AG09309 (cell line): ENCODE results near the gene GCN1.
"Not testable (repeated sequence)": the region's sequence is repeated elsewhere in the genome, so short reads cannot be mapped to it uniquely, and the experiment has no call there.

Experiments
- DNase-seq: peaks from one replicate; pipeline ENCODE4 v3.0.0-alpha.2; 2010; ENCODE audit warnings: low read depth
- H3K4me3 ChIP-seq: 2 replicates; pipeline ENCODE4 v1.5.1; 2011; ENCODE audit warnings: mild to moderate bottlenecking, low read depth, low read length, moderate library complexity; ENCODE audit not compliant: control insufficient read depth
- CTCF ChIP-seq: IDR thresholded peaks from 2 replicates; pipeline ENCODE4 v1.5.1; 2011; ENCODE audit warnings: mild to moderate bottlenecking, low read depth, low read length, inconsistent platforms; ENCODE audit not compliant: insufficient read depth, control insufficient read depth; ENCODE audit errors: missing control alignments

The GCN1 gene

GRCh38 chr12:120211243-120211903 is 16.9 kb upstream of the GCN1 start:
- no peak for TF ChIP-seq CTCF
- DNase-seq: no peak
- no peak overlapping the region for H3K4me3 ChIP-seq

GRCh38 chr12:120209851-120210250 is 15.3 kb upstream of the GCN1 start:
- no peak overlapping the region for H3K4me3 ChIP-seq
- DNase-seq: no peak
- no peak for TF ChIP-seq CTCF

- no peak overlapping the region for H3K4me3 ChIP-seq
- TF ChIP-seq CTCF: no peak
- DNase-seq: no peak
Measured at GRCh38 chr12:120207227-120207626, 12.7 kb upstream of the GCN1 start.

GRCh38 chr12:120206781-120207180 is 12.3 kb upstream of the GCN1 start:
- DNase-seq, H3K4me3 ChIP-seq: not testable (repeated sequence)

GRCh38 chr12:120206228-120206627 is 11.7 kb upstream of the GCN1 start:
- no peak for TF ChIP-seq CTCF
- H3K4me3 ChIP-seq: no peak overlapping the region
- no peak for DNase-seq

- TF ChIP-seq CTCF: no peak
- H3K4me3 ChIP-seq: no peak overlapping the region
- DNase-seq: no peak
Measured at GRCh38 chr12:120204171-120204570, 9.7 kb upstream of the GCN1 start.

- DNase-seq: no peak
- no peak for TF ChIP-seq CTCF
- peak overlapping the region; percentile 75 for H3K4me3 ChIP-seq
Measured at GRCh38 chr12:120200364-120200800, 5.9 kb upstream of the GCN1 start.
